GM19455 (cell line): ENCODE results near the gene UCKL1.
"Not testable (repeated sequence)": the region's sequence is repeated elsewhere in the genome, so short reads cannot be mapped to it uniquely, and the experiment has no call there.

Source experiments
- ATAC-seq: cut with Tn5 transposase; IDR thresholded peaks from one replicate; pipeline ENCODE4 v1.9.1; 2021; ENCODE audit not compliant: unreplicated experiment

Gene UCKL1

DNA sequence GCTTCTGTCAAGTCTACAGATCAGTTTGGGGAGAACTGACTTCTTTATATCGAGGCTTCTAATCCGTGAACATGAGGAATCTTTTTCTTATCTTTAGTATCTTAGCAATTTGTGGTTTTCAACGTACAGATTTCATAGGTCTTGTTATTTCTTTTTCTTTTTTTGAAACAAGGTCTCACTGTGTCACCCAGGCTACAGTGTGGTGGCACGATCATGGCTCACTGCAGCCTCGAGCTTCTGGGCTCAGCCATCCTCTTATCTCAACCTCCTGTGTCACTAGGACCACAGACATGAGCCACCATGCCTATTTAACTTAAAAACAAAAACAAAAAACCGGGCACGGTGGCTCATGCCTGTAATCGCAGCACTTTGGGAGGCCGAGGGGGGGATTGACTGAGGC, 32.0 kb downstream of the UCKL1 start:
- no peak for ATAC-seq

DNA sequence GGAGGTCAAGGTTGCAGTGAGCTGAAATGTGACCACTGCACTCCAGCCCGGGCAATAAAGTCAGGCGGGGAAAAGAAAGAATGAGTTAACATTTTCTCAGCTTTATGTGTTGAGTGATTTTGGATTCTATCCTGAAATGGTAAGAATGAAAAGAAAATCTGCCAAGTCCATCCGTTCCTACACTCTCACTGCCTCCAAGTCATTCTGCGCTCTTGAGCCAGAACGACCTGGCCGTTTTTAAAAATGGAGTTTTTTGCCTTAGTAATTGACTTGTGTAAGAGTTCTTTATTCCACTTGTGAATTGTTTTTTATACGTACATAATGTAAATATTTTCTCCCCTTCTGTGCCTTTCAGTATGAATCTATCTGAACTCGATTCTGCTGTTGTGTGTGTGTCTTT, 32.6 kb downstream of the UCKL1 start:
- ATAC-seq: no peak

DNA sequence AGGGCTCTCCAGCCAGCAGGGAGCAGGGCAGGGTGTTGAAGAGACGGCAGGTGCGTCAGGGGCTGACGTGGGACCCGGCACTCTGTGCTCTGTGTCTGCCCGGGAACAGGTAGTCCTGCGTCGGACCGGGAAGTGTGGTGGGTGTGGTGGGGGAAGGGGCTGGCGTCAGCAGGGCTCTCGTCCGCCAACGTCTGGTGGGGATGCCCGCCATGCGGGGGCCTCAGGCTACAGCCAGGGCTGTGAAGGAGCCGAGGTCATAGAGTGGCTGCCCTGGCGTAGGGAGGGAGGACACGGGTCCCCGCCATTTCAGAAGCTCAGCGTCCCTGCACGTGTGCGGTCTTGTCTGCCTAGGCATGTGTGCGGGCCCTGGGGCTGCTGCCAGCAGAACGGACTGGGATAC, 36.0 kb downstream of the UCKL1 start:
- no peak for ATAC-seq

DNA sequence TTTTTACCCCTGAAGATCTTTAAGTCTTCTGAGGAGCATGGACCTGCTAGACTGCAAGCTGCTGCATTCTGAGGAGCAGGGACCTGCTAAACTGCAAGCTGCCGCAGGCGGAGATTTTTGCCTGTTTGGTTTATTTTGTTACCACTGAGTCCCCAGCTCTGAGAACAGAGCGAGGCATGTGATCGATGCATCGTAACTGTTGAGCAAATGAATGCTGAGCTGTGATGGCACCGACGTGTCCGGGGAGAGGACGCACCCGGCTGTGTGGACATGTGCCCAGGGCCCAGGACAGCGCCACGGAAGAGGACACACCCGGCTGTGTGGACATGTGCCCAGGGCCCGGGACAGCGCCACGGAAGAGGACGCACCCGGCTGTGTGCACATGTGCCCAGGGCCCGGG, 37.1 kb downstream of the UCKL1 start:
- ATAC-seq: no peak

- no peak for ATAC-seq
These were observed 38.4 kb downstream of the UCKL1 start for GRCh38 chr20:63917811-63918210.

DNA sequence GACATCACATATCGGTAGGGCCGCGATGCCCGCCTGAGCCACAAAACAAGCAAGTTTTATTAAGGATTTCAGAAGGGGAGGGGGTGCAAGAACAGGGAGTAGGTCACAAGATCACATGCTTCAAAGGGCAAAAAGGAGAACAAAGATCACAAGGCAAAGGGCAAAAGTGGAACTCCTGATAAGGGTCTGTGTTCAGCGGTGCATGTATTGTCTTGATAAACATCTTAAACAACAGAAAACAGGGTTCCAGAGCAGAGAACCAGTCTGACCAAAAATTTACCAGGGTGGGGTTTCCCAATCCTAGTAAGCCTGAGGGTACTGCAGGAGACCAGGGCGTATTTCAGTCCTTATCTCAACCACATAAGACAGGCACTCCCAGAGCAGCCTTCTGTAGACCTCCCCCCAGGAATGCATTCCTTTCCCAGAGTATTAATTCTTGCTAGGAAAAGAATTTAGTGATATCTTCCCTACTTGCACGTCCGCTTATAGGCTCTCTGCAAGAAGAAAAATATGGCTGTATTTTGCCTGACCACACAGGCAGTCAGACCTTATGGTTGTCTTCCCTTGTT, 39.8 kb downstream of the UCKL1 start:
- ATAC-seq: not testable (repeated sequence)

- no peak for ATAC-seq
These were observed 40.7 kb downstream of the UCKL1 start for GRCh38 chr20:63915471-63915870.

DNA sequence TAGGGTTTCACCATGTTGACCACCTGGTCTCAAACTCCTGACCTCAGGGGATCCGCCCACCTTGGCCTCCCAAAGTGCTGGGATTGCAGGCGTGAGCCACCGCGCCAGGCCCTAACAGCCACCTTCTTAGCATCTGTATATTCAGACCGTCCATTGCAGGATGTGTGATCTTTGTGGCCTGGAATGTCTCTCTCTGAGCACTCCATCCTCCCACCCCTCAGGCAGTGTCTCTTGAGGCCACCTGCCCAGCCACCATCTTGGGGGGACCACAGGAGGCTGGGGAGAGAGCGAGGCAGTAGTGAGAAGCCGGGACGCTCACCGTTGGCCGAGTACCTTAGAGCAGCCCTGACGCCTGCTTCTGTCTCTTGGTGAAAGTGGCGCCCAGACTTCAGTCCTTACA, 42.4 kb downstream of the UCKL1 start:
- ATAC-seq: no peak

DNA sequence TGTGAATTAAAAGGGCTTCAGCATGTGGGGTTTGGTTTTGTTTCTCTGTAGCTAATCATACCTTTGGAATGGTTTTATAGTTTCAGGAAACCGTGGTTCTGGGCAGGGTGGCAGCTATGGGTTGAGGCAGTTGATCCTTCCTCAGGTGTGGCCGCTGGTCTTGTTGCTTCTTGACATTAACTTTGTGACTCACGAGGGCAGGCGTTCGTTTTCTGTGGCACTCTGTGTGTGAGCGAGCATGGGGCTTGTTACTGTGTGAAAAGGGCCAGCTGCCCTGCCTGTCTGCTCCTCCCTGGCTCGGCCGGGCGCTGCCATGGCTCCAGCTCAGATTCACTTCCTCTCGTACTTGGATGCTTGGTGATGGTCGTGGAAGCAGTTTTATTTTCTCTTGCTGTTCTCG, 45.0 kb downstream of the UCKL1 start:
- no peak for ATAC-seq

GRCh38 chr20:63908008-63908682, 48.1 kb downstream of the UCKL1 start:
- ATAC-seq: no peak

- no peak for ATAC-seq
These were observed 52.2 kb downstream of the UCKL1 start for GRCh38 chr20:63903796-63904561.

DNA sequence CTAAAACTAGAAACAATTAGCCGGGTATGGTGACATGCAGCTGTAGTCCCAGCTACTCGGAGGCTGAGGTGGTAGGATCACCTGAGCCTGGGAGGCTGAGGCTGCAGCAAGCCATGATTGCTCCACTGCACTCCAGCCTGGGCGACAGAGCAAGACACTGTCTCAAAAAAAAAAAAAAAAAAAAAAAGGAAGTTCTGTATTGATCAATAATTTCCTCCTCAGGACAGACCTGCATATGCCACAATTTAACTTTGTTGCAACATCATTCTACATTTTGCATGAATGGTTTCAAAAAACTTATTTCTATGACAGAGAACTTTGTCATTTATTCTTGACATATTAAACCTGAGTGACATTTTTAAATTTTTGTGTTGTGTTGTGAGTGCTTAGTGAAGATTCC, 55.8 kb downstream of the UCKL1 start:
- no peak for ATAC-seq

- no peak for ATAC-seq
These were observed 57.2 kb downstream of the UCKL1 start for GRCh38 chr20:63898882-63899558.

- no peak for ATAC-seq
These were observed 58.1 kb downstream of the UCKL1 start for GRCh38 chr20:63897978-63898561.

DNA sequence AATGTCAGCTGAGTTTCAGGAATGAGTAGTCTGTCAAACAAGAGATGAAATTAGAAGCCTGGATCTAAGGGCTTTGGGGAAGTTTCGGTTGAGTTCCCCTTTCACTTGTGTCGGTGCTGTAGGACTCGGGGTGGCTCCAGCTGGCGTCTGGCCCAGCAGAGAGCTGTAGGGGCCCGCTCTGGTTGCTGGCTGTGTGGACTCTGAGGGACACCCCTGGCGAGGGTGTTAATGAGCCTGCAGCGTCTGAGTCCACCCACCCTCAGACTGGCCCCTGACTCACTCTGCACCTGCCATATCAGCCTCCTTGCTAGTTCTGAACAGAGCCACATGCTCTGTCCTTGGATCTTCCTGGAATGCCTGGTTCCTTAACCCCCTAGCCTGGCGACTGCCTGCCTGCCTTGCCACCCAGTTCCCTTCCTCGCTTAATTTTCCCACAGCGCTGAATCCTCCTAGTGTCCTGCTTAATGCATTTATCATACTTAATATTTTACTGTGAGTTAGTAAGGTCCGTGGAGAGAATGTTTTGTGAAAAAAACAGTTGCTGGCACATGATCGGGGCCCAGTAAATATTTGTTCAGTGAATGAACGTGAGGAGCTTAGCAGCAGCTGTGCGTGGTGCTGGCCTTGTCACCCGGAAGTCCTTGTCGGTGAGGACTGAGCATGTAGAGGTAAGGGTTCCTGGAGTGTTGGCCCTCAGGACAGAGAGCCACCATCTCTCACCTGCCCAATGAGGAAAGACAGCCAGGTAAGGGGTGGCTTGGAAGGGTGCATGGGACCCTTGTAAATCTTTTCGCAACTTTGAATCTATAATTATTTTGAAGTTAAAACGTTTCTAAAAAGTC, 59.7 kb downstream of the UCKL1 start:
- no peak for ATAC-seq

DNA sequence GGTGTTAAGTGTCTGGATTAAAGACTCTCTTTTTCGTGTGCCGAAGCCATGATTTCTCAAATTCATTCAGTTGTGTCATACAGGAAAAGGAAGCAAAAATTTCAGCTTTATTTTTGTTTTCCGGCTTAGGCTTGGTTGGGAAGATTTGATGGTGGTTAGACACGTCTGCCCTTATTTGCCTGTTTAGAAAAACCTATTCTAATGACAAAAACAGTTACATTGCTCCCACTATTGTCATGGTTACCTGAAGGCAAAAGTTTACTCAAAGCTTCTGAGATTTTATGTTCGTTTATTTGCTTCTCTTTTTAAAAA, 60.3 kb downstream of the UCKL1 start:
- no peak for ATAC-seq

DNA sequence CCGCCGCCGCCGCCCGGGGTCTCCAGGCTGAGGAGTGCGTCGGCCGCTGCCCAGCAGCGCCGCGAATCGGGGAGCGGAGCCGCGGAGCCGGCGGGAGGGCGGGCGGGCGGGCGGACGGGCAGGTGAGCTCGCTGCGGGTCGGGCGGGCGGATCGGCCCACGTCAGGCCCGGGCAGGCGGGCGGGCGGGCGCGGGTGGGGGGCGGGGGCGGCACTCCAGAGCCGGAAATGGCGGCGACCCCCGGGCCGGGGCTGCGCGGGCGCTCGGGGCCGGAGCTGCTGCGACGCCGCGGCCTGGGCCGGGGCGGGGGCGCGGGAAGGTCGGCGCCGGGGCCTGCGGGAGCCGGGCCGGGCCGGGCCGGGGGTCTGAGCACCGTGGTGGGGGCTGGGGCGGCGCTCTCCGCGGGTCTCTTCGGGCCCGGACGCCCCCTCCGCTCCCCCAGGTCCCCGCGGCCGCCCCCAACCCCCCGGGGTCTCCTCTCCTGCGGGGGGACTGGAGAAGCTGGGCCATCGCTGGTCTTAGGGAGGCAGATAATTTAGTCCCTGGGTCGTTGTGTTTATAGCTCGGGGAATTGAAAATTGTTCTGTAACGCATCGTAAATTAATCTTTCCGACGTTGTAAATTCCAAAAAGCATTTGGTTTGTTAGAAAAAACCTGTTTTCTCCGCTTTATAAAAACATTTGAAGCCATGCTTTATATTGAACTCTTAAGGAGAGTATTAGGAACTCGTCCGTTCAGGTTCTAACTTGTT, 60.8 kb downstream of the UCKL1 start:
- peak; percentile 23 for ATAC-seq

- ATAC-seq: peak; percentile 70
These were observed 61.6 kb downstream of the UCKL1 start, which contains the start of gene DNAJC5 for GRCh38 chr20:63894358-63895201. DNAJC5 (plus strand) TSS chr20:63895126; CDS start chr20:63928346, 33,220 bp downstream.

DNA sequence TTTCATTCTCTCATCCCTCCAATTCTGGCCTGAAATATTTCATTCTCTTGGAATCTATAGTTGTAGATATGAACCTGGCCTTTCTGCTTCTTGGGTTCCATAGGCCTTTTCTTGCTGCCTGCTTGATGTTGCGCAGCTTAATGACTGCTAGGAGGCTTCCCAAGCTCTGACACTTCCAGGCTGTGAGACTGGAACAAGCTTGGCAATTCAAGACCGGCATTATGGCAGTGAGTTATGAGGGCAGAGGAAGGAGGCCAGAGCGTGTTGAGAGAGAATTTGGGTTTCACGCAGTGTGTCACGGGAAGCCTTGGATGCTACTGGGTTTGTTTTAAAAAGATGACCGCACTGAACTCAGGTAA, 62.2 kb downstream of the UCKL1 start:
- ATAC-seq: no peak
